ENCODE results near the gene STARD8. TPM values are rescaled to one million over a fixed set of nuclear protein-coding genes. Genes with fewer than 3 reads are reported as not detected.

STARD8 gene
- total RNA-seq, 4 donors from 2014 or later: 14.0 to 25.4 (median 14.9) TPM

DNA sequence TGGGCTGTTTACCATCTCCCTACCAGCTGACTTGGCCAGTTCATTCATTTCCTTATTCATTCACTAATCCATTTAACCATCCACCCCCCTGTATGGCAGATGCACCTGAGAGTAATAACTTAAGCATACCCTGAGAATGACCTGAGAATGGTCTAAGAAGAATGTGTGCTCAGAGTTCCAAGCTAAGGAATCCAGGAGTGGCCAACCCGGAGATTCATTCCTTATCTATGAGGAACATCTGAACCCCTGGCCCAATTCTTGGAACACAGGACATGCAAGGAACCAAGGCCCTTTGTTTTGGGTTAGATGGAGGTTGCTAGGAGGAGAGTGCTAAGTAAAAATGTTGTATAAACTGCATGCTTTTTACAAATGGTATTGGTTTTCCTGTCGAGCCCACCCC, 13.5 kb upstream of the STARD8 start:
- TF ChIP-seq, protein P1, sequence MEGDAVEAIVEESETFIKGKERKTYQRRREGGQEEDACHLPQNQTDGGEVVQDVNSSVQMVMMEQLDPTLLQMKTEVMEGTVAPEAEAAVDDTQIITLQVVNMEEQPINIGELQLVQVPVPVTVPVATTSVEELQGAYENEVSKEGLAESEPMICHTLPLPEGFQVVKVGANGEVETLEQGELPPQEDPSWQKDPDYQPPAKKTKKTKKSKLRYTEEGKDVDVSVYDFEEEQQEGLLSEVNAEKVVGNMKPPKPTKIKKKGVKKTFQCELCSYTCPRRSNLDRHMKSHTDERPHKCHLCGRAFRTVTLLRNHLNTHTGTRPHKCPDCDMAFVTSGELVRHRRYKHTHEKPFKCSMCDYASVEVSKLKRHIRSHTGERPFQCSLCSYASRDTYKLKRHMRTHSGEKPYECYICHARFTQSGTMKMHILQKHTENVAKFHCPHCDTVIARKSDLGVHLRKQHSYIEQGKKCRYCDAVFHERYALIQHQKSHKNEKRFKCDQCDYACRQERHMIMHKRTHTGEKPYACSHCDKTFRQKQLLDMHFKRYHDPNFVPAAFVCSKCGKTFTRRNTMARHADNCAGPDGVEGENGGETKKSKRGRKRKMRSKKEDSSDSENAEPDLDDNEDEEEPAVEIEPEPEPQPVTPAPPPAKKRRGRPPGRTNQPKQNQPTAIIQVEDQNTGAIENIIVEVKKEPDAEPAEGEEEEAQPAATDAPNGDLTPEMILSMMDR (IDR thresholded peaks at IDR 0.05; ENCODE audit: low read depth): no peak

DNA sequence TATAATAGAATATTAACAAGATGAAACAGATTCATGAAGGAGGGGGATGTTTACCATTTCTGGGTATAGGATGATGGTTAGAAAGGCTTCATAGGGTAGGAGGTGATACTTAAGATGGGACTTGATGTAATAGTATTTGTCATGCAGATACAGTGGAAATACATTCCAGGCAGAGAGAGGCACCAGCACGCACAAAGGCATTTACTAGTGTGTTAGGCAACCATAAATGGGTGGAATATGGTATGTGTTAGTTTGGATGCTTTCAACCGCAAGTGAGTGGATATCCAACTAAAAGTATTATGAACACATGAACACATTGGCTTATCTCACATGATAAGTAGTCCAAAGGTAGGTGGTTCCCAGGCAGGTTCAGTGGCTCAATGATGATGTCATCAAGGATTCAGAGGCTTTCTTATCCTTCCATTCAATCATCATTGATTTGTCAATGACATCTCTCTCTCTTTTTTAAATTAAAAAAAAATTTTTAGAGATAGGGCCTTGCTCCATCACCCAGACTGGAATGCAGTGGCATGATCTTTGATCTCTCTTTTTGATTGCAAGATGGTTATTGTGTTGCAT, 12.7 kb upstream of the STARD8 start:
- TF ChIP-seq, protein P1 (IDR thresholded peaks at IDR 0.05; ENCODE audit: low read depth): no peak

DNA sequence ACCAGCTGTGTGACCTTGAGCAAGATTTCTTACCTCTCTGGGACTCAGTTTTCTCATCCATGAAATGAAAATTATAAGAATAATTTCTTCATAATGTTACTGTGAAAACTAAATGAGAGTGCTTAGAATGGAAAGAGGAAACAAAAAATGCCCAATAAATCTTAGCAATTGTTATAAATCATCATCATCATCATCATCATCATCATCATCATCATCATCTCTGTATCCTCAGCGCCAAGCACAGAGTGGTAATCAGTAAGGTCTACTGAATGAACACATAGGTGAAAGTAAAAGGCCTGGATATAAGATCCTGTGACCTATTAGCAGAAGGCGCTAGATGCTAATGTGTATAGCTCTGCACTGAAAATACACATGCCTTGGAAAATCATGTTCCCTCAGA, 6.8 kb upstream of the STARD8 start:
- TF ChIP-seq, protein P1 (IDR thresholded peaks at IDR 0.05; ENCODE audit: low read depth): no peak

DNA sequence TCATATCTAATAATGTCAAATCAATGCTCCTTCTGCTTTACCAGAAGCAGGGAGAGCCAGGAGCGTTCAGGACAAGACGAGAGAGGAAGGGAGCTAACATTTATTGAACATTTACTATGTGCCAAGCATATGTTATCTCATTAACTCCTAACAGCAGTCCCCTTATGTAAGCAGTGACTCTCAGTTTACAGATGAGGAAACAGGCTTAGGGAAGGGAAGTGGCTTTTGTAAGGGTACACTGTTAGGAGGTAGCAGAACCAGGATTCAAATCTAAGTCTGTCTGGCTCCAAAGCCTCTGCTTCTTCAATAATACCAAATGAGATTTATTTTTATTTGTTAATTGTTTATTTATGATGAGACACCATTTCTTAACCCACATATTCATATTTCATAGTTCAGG, 2.6 kb upstream of the STARD8 start:
- TF ChIP-seq, protein P1 (IDR thresholded peaks at IDR 0.05; ENCODE audit: low read depth): no peak

DNA sequence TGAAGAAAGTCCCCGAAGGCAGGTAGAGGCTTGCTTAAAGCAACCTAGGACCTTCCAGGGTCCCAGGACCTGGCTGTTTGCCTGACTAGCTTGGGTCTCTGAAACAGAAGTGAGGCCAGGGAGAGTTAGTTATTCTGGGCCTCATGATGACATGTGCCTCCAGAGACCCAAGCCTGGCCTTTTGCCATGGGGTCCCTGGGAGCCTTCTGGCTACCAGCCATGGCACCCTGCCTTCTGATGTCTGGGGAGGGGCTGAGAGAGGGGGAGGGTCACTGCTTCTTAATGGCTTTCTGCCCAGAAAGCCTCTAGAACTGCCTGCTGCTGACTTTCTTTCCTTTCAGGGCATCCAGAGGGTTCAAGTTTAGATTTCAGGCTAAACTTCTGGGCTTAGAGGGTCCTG, 1.0 kb upstream of the STARD8 start:
- TF ChIP-seq, protein P1 (IDR thresholded peaks at IDR 0.05; ENCODE audit: low read depth): no peak

DNA sequence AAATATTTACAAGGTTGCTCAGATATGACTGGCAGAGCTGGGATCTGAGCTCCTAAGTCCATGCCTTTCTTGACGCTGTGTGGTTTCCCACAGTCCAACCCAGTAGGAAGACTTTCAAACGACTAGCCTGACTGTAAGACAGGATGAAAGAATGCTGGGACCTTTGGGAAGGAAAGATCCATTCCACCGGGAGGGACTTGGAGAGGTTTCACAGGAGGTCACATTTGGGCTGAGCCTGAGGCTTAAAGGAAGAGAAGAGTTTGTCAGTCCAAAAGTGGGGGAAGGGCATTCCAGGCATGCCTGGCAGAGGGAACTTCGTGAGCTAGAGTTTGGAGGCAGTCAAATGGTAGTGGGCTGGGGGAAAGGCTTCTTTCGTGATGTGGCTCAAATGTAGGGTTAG, 1.5 kb downstream of the STARD8 start:
- TF ChIP-seq, protein P1 (IDR thresholded peaks at IDR 0.05; ENCODE audit: low read depth): no peak

DNA sequence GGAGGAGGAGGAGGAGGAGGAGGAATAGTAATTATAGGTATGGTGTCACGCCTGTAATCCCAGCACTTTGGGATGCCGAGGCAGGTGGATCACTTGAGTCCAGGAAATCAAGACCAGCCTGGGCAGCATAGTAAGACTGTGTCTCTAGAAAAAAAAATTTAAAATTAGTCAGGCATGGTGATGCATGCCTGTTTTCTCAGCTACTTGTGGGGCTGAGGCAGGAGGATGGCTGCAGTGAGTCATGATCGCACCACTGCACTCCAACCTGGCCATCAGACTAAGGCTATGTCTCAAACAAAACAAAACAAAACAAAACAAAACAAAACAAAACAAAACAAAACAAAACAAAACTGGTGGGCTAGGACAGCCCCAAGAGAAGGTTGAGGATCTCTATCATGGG, 3.0 kb downstream of the STARD8 start:
- TF ChIP-seq, protein P1 (IDR thresholded peaks at IDR 0.05; ENCODE audit: low read depth): no peak

Data from subcutaneous adipose tissue (tissue), 4 donors.